ENCODE measurements around the gene ECHS1. TPM values are rescaled to one million over a fixed set of nuclear protein-coding genes. Genes with fewer than 3 reads are reported as not detected.

The ECHS1 gene
- total and polyA plus RNA-seq, 2 experiments from 2014 or later, result 92.1 to 127 TPM

DNA sequence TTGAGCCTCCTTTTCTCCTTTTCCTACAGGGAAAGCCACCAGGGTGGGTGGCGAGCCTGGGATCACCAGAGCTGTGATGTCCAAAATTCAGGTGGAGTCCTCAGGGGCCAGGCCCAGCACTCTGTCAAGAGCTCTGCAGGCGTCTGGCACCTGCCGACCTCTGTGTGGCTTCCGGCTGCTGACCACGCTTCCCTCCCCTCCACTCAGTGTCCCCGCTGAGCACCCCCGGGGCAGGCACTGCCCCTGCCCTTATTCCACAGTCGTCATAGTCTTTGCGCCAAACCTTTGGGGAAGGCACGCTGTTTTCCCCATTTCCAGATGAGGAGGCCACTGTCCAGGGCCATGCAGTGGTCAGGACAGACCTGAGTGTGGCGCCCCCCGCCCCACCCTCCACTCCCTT is 28.3 kb upstream of the ECHS1 start:
- Histone ChIP-seq H3K4me2 (no peak overlapping the region), H3K36me3 (ENCODE audit: insufficient read depth) (peaks cover 6% of the 10 kb centered on the region), H2AFZ (no peak overlapping the region), H3K27ac (ENCODE audit: low read depth) (no peak overlapping the region), H3K4me3 (no peak overlapping the region), H3K79me2 (replicated peaks; ENCODE audit: insufficient read depth) (peaks cover 51% of the 10 kb centered on the region), H3F3A (replicated peaks; ENCODE audit: low read depth) (no peaks in the 10 kb centered on the region), H3K27me3 (ENCODE audit: insufficient read depth) (no peaks in the 10 kb centered on the region), H3K4me1 (ENCODE audit: insufficient read depth) (no peaks in the 10 kb centered on the region), H4K20me1 (replicated peaks; ENCODE audit: insufficient read depth) (peaks cover 22% of the 10 kb centered on the region), H3K9me2 (ENCODE audit: insufficient read depth) (no peaks in the 10 kb centered on the region)
- Mint-ChIP-seq H3K27me3 (ENCODE audit: insufficient read depth, low read depth, poor library complexity) (peaks cover 6% of the 10 kb centered on the region), H3K4me1 (no peaks in the 10 kb centered on the region), H3K36me3 (ENCODE audit: low read depth) (peaks cover 79% of the 10 kb centered on the region), H3K27ac (no peak overlapping the region), H3K4me3 (no peak overlapping the region), H3K9me3 (no peaks in the 10 kb centered on the region)
- TF ChIP-seq, protein P1, sequence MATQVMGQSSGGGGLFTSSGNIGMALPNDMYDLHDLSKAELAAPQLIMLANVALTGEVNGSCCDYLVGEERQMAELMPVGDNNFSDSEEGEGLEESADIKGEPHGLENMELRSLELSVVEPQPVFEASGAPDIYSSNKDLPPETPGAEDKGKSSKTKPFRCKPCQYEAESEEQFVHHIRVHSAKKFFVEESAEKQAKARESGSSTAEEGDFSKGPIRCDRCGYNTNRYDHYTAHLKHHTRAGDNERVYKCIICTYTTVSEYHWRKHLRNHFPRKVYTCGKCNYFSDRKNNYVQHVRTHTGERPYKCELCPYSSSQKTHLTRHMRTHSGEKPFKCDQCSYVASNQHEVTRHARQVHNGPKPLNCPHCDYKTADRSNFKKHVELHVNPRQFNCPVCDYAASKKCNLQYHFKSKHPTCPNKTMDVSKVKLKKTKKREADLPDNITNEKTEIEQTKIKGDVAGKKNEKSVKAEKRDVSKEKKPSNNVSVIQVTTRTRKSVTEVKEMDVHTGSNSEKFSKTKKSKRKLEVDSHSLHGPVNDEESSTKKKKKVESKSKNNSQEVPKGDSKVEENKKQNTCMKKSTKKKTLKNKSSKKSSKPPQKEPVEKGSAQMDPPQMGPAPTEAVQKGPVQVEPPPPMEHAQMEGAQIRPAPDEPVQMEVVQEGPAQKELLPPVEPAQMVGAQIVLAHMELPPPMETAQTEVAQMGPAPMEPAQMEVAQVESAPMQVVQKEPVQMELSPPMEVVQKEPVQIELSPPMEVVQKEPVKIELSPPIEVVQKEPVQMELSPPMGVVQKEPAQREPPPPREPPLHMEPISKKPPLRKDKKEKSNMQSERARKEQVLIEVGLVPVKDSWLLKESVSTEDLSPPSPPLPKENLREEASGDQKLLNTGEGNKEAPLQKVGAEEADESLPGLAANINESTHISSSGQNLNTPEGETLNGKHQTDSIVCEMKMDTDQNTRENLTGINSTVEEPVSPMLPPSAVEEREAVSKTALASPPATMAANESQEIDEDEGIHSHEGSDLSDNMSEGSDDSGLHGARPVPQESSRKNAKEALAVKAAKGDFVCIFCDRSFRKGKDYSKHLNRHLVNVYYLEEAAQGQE (IDR thresholded peaks at IDR 0.05; ENCODE audit: unreplicated experiment), result no peak
- no peak for TF ChIP-seq EZH2phosphoT487 (IDR thresholded peaks at IDR 0.05; ENCODE audit: unreplicated experiment)
- TF ChIP-seq EZH2 (IDR thresholded peaks at IDR 0.05; ENCODE audit: low read depth, unreplicated experiment), result no peak
- DNase-seq (ENCODE audit: low spot score), result no peak
- ATAC-seq, result no peak

DNA sequence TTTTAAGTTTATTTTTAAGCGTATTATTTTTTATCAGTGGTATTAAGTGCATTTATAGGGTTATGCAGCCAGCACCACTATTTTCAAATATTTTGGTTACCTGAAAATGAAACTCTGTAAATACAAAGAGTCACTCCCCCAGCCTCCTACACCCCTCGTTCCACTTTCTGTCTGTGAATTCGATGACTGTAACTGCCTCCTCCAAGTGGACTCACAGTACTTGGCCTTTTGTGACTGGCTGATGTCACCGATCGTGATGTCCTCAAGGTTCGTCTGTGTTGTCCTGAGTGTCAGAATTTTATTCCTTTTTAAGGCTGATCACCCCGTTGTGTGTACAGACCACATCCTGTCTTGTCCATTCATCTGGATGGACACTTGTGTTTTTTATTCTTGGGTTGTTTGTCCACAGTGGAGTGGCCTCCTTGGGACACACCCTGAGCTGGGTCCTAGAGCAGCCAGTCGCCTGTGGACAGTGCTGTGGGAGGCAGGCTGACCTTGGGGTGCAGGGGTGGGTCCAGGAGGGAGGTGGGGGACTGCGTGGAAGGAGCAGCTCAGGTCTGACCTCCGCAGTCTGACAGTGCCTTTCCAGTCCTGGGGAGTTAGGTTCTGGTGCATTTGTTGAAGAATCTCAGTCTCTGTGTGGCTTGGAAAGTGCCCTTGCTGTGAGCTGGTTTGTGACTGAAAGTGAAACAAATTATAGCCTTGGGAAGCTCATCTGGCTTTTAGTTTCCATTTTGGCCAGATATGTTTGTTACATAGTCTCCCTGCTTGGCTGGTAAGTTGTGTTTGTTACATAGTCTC is 27.7 kb upstream of the ECHS1 start:
- ATAC-seq (no peak), DNase-seq (ENCODE audit: low spot score) (no peak)
- Histone ChIP-seq H3K9me2 (ENCODE audit: insufficient read depth) (no peaks in the 10 kb centered on the region), H3F3A (replicated peaks; ENCODE audit: low read depth) (no peaks in the 10 kb centered on the region), H3K27me3 (ENCODE audit: insufficient read depth) (no peaks in the 10 kb centered on the region), H3K79me2 (replicated peaks; ENCODE audit: insufficient read depth) (peaks cover 51% of the 10 kb centered on the region), H3K27ac (ENCODE audit: low read depth) (no peak overlapping the region), H4K20me1 (replicated peaks; ENCODE audit: insufficient read depth) (peaks cover 18% of the 10 kb centered on the region), H3K36me3 (ENCODE audit: insufficient read depth) (peaks cover 12% of the 10 kb centered on the region), H3K4me1 (ENCODE audit: insufficient read depth) (no peaks in the 10 kb centered on the region), H3K4me3 (no peak overlapping the region), H2AFZ (no peak overlapping the region), H3K4me2 (no peak overlapping the region)
- Mint-ChIP-seq H3K4me1 (no peaks in the 10 kb centered on the region), H3K27ac (no peak overlapping the region), H3K9me3 (no peaks in the 10 kb centered on the region), H3K27me3 (ENCODE audit: insufficient read depth, low read depth, poor library complexity) (peaks cover 6% of the 10 kb centered on the region), H3K4me3 (no peak overlapping the region), H3K36me3 (ENCODE audit: low read depth) (peaks cover 80% of the 10 kb centered on the region)
- TF ChIP-seq EZH2 (IDR thresholded peaks at IDR 0.05; ENCODE audit: low read depth, unreplicated experiment), result no peak
- TF ChIP-seq, protein P2, sequence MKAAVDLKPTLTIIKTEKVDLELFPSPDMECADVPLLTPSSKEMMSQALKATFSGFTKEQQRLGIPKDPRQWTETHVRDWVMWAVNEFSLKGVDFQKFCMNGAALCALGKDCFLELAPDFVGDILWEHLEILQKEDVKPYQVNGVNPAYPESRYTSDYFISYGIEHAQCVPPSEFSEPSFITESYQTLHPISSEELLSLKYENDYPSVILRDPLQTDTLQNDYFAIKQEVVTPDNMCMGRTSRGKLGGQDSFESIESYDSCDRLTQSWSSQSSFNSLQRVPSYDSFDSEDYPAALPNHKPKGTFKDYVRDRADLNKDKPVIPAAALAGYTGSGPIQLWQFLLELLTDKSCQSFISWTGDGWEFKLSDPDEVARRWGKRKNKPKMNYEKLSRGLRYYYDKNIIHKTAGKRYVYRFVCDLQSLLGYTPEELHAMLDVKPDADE (IDR thresholded peaks at IDR 0.05), result no peak
- TF ChIP-seq JUNB (IDR thresholded peaks at IDR 0.05; ENCODE audit: unreplicated experiment), result no peak
- TF ChIP-seq CREB1 (CRISPR knock-in tag; IDR thresholded peaks at IDR 0.05; ENCODE audit: low read depth), result no peak
- no peak for TF ChIP-seq NANOG (IDR thresholded peaks at IDR 0.05; ENCODE audit: borderline replicate concordance)
- TF ChIP-seq ZNF114 (CRISPR knock-in tag; IDR thresholded peaks at IDR 0.05), result no peak
- TF ChIP-seq, protein P3, sequence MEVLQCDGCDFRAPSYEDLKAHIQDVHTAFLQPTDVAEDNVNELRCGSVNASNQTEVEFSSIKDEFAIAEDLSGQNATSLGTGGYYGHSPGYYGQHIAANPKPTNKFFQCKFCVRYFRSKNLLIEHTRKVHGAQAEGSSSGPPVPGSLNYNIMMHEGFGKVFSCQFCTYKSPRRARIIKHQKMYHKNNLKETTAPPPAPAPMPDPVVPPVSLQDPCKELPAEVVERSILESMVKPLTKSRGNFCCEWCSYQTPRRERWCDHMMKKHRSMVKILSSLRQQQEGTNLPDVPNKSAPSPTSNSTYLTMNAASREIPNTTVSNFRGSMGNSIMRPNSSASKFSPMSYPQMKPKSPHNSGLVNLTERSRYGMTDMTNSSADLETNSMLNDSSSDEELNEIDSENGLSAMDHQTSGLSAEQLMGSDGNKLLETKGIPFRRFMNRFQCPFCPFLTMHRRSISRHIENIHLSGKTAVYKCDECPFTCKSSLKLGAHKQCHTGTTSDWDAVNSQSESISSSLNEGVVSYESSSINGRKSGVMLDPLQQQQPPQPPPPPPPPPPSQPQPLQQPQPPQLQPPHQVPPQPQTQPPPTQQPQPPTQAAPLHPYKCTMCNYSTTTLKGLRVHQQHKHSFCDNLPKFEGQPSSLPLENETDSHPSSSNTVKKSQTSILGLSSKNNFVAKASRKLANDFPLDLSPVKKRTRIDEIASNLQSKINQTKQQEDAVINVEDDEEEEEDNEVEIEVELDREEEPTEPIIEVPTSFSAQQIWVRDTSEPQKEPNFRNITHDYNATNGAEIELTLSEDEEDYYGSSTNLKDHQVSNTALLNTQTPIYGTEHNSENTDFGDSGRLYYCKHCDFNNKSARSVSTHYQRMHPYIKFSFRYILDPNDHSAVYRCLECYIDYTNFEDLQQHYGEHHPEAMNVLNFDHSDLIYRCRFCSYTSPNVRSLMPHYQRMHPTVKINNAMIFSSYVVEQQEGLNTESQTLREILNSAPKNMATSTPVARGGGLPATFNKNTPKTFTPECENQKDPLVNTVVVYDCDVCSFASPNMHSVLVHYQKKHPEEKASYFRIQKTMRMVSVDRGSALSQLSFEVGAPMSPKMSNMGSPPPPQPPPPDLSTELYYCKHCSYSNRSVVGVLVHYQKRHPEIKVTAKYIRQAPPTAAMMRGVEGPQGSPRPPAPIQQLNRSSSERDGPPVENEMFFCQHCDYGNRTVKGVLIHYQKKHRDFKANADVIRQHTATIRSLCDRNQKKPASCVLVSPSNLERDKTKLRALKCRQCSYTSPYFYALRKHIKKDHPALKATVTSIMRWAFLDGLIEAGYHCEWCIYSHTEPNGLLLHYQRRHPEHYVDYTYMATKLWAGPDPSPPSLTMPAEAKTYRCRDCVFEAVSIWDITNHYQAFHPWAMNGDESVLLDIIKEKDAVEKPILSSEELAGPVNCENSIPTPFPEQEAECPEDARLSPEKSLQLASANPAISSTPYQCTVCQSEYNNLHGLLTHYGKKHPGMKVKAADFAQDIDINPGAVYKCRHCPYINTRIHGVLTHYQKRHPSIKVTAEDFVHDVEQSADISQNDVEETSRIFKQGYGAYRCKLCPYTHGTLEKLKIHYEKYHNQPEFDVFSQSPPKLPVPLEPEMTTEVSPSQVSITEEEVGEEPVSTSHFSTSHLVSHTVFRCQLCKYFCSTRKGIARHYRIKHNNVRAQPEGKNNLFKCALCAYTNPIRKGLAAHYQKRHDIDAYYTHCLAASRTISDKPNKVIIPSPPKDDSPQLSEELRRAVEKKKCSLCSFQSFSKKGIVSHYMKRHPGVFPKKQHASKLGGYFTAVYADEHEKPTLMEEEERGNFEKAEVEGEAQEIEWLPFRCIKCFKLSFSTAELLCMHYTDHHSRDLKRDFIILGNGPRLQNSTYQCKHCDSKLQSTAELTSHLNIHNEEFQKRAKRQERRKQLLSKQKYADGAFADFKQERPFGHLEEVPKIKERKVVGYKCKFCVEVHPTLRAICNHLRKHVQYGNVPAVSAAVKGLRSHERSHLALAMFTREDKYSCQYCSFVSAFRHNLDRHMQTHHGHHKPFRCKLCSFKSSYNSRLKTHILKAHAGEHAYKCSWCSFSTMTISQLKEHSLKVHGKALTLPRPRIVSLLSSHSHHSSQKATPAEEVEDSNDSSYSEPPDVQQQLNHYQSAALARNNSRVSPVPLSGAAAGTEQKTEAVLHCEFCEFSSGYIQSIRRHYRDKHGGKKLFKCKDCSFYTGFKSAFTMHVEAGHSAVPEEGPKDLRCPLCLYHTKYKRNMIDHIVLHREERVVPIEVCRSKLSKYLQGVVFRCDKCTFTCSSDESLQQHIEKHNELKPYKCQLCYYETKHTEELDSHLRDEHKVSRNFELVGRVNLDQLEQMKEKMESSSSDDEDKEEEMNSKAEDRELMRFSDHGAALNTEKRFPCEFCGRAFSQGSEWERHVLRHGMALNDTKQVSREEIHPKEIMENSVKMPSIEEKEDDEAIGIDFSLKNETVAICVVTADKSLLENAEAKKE (CRISPR knock-in tag; IDR thresholded peaks at IDR 0.05), result no peak
- no peak for TF ChIP-seq POLR2AphosphoS5 (IDR thresholded peaks at IDR 0.05; ENCODE audit: low read depth)
- no peak for TF ChIP-seq ZNF331 (CRISPR knock-in tag; IDR thresholded peaks at IDR 0.05; ENCODE audit: low read depth)

Data from GM23338 (cell line).